Measurements from ENCODE around the gene TNFRSF4.

- no peak for TF ChIP-seq EZH2phosphoT487 (IDR thresholded peaks at IDR 0.05; ENCODE audit: borderline replicate concordance)
- TF ChIP-seq EZH2 (IDR thresholded peaks at IDR 0.05) = no peak
- TF ChIP-seq CTCF (IDR thresholded peaks at IDR 0.05 in 2 of 3, conservative IDR thresholded peaks at IDR 0.05 in 1 of 3; ENCODE audit: borderline replicate concordance in 1 of 3, insufficient read depth in 1 of 3, low read depth in 2 of 3, low read length in 2 of 3) = no peak
- no peak for TF ChIP-seq MAX (IDR thresholded peaks at IDR 0.05)
- TF ChIP-seq REST (IDR thresholded peaks at IDR 0.05; ENCODE audit: low read depth) = no peak
- no peak for TF ChIP-seq ELF1 (IDR thresholded peaks at IDR 0.05; ENCODE audit: borderline replicate concordance, low read depth)
- TF ChIP-seq TCF7L2 (IDR thresholded peaks at IDR 0.05; ENCODE audit: borderline replicate concordance, extremely low read depth, insufficient read depth, insufficient read length) = no peak
These were observed 29.8 kb upstream of the TNFRSF4 start for GRCh38 chr1:1243807-1244191.

Measured in HCT116 (cell line).